ENCODE results near the gene NHLRC4.
"Not testable (repeated sequence)": the region's sequence is repeated elsewhere in the genome, so short reads cannot be mapped to it uniquely, and the experiment has no call there.

The NHLRC4 gene

GRCh38 chr16:593807-594206 is 27.0 kb downstream of the NHLRC4 start:
- Histone ChIP-seq H3K27me3 (ENCODE audit: insufficient read depth, low read depth) (no peaks in the 10 kb centered on the region), H2AFZ (ENCODE audit: low read depth) (no peak overlapping the region), H3K4me3 (IDR thresholded peaks at IDR 0.05; ENCODE audit: insufficient read depth, low read depth, low read length) (no peak overlapping the region), H3K27ac (no peak overlapping the region), H4K20me1 (ENCODE audit: insufficient read depth) (no peaks in the 10 kb centered on the region), H3K4me1 (ENCODE audit: low read depth, poor library complexity, severe bottlenecking) (peaks cover 7% of the 10 kb centered on the region), H3K9ac (no peak overlapping the region), H3K4me2 (no peak overlapping the region), H3K36me3 (ENCODE audit: insufficient read depth) (no peaks in the 10 kb centered on the region), H3K79me2 (ENCODE audit: insufficient read depth, low read depth) (peaks cover 30% of the 10 kb centered on the region)
- TF ChIP-seq CTCF (conservative IDR thresholded peaks at IDR 0.05; ENCODE audit: low read depth, low read length): no peak

- H3K79me2 ChIP-seq (ENCODE audit: insufficient read depth, low read depth): peaks cover 30% of the 10 kb centered on the region
- H3K27ac ChIP-seq: no peak overlapping the region
- H4K20me1 ChIP-seq (ENCODE audit: insufficient read depth): no peaks in the 10 kb centered on the region
- H3K4me2 ChIP-seq: no peak overlapping the region
- no peak overlapping the region for H3K9ac ChIP-seq
- TF ChIP-seq CTCF (conservative IDR thresholded peaks at IDR 0.05; ENCODE audit: low read depth, low read length): no peak
- no peak overlapping the region for H2AFZ ChIP-seq (ENCODE audit: low read depth)
- H3K4me1 ChIP-seq (ENCODE audit: low read depth, poor library complexity, severe bottlenecking): peaks cover 7% of the 10 kb centered on the region
- no peak overlapping the region for H3K4me3 ChIP-seq (IDR thresholded peaks at IDR 0.05; ENCODE audit: insufficient read depth, low read depth, low read length)
- H3K27me3 ChIP-seq (ENCODE audit: insufficient read depth, low read depth): no peaks in the 10 kb centered on the region
- H3K36me3 ChIP-seq (ENCODE audit: insufficient read depth): no peaks in the 10 kb centered on the region
Observed at GRCh38 chr16:595094-595528, 28.3 kb downstream of the NHLRC4 start.

GRCh38 chr16:595942-596735 is 29.3 kb downstream of the NHLRC4 start:
- Histone ChIP-seq H3K4me3 (IDR thresholded peaks at IDR 0.05; ENCODE audit: insufficient read depth, low read depth, low read length) (no peak overlapping the region), H3K4me2 (no peak overlapping the region), H3K27me3 (ENCODE audit: insufficient read depth, low read depth) (no peaks in the 10 kb centered on the region), H3K36me3 (ENCODE audit: insufficient read depth) (no peaks in the 10 kb centered on the region), H3K4me1 (ENCODE audit: low read depth, poor library complexity, severe bottlenecking) (peaks cover 3% of the 10 kb centered on the region), H3K27ac (no peak overlapping the region), H2AFZ (ENCODE audit: low read depth) (no peak overlapping the region), H3K79me2 (ENCODE audit: insufficient read depth, low read depth) (peaks cover 25% of the 10 kb centered on the region), H3K9ac (no peak overlapping the region), H4K20me1 (ENCODE audit: insufficient read depth) (no peaks in the 10 kb centered on the region)
- no peak for TF ChIP-seq CTCF (conservative IDR thresholded peaks at IDR 0.05; ENCODE audit: low read depth, low read length)

GRCh38 chr16:596736-597060 is 29.9 kb downstream of the NHLRC4 start:
- TF ChIP-seq CTCF (conservative IDR thresholded peaks at IDR 0.05; ENCODE audit: low read depth, low read length): no peak
- Histone ChIP-seq H3K27ac (no peak overlapping the region), H3K9ac (no peak overlapping the region), H3K27me3 (ENCODE audit: insufficient read depth, low read depth) (no peaks in the 10 kb centered on the region), H3K4me2 (no peak overlapping the region), H2AFZ (ENCODE audit: low read depth) (no peak overlapping the region), H4K20me1 (ENCODE audit: insufficient read depth) (no peaks in the 10 kb centered on the region), H3K4me1 (ENCODE audit: low read depth, poor library complexity, severe bottlenecking) (no peaks in the 10 kb centered on the region), H3K4me3 (IDR thresholded peaks at IDR 0.05; ENCODE audit: insufficient read depth, low read depth, low read length) (no peak overlapping the region), H3K79me2 (ENCODE audit: insufficient read depth, low read depth) (peaks cover 25% of the 10 kb centered on the region; the same call in 1 of the 2 replicates), H3K36me3 (ENCODE audit: insufficient read depth) (no peaks in the 10 kb centered on the region)

- not testable (repeated sequence) for H2AFZ ChIP-seq (ENCODE audit: low read depth); H3K27ac ChIP-seq; H3K36me3 ChIP-seq (ENCODE audit: insufficient read depth); H3K4me3 ChIP-seq (IDR thresholded peaks at IDR 0.05; ENCODE audit: insufficient read depth, low read depth, low read length); H4K20me1 ChIP-seq (ENCODE audit: insufficient read depth); H3K4me2 ChIP-seq; H3K27me3 ChIP-seq (ENCODE audit: insufficient read depth, low read depth); H3K4me1 ChIP-seq (ENCODE audit: low read depth, poor library complexity, severe bottlenecking); H3K9ac ChIP-seq
- H3K79me2 ChIP-seq (ENCODE audit: insufficient read depth, low read depth): peaks cover 15% of the 10 kb centered on the region; the same call in 1 of the 2 replicates
Observed at GRCh38 chr16:597655-598054, 30.9 kb downstream of the NHLRC4 start.
